ENCODE data around the gene STARD7.
"Not testable (repeated sequence)": the region's sequence is repeated elsewhere in the genome, so short reads cannot be mapped to it uniquely, and the experiment has no call there.

Gene STARD7

DNA sequence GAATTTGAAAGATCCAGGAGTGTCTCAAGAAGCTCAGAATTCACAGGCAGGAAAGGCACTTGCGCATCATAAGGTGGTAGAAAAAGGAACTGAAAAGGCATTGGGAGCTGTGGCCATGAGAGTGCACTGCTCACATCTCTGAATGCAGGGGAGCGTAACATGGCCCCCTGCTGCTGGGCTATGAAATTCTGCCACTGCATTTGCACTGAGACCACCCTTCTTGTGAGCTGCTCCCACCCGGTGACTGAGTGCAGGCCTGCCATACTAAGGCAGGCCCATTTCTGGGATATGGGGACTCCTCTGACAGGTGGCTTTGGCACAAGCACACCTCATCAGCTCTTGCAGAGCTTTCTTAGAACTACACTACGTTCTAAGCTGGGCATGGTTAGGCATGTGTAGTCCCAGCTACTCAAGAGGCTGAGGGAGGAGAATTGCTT lies 25.3 kb upstream of the STARD7 start:
- DNase-seq = no peak

DNA sequence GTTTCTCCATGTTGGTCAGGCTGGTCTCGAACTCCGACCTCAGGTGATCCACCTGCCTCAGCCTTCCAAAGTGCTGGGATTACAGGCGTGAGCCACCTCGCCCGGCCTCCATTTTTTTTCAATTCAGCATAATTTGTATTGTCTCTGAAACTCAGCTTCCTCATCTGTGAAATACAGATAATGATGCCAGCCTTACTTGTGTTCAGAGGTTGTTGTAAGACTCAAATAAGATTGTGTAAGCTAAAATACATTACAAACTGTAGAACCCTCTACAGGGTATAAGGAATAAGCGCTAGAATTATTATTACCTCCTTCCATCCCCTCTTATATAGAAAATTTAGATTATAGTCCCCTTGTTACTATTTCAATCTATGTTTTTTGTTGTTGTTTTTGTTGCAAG lies 24.8 kb upstream of the STARD7 start:
- DNase-seq = no peak

DNA sequence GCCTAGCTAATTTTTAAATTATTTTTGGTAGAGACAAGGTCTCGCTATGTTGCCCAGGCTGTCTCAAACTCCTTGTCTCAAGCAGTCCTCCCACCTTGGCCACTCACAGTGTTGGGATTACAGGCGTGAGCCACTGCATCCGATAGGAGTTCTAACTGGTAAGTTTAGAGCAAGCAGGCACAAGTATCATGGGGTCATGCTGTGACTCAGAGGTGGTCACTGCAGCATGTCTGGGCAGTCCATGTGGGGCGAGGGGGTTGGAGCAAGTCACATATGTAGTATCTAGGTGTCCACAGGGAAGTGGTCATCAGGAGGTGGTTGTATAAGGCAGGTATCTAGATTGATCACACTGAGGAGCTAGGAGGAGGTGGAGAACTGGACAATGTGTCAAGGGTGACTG lies 22.7 kb upstream of the STARD7 start:
- no peak for DNase-seq

DNA sequence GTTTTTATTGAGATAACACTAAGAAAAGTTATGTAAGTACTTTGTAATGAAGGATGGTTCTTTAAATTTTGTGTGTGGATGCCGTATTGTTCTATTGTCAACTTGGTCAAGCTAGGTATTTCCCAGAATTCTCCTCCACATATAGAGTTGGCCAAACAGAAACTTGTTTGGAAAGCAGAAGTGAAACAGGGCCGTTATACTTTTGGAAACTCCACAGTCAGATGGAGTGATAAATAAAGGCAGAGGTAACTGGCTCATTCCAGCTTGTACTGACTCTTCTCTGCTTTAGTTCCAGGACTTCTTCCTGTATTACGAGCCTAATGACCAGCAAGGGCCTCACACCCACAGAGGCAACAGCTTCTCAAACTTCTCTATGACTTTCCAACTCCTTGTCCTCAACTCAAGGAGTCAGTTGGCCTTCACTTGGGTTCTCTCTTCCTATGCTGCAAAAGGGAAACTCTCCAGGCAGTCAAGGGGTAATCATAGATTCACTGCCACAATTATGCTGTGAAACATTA lies 16.4 kb upstream of the STARD7 start:
- no peak for DNase-seq

DNA sequence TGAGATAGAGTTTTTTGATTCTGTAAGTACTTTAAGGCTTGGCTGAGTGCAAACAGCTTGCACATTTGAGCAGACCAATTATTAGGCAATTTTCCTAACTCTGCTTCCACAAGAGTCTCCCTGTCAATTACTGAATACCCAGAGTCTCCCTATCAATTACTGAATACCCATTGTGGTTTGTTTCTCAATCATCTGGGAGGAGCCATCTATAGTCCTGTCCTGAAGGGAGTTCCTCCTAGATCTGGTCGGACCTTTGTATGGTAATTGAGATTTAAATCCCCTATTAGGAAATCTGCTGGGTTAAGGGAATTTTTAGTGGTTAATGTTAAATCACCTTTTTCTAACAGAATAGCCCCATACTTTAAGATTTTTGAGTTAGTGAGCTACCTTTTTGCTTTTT lies 12.5 kb upstream of the STARD7 start:
- not testable (repeated sequence) for DNase-seq

DNA sequence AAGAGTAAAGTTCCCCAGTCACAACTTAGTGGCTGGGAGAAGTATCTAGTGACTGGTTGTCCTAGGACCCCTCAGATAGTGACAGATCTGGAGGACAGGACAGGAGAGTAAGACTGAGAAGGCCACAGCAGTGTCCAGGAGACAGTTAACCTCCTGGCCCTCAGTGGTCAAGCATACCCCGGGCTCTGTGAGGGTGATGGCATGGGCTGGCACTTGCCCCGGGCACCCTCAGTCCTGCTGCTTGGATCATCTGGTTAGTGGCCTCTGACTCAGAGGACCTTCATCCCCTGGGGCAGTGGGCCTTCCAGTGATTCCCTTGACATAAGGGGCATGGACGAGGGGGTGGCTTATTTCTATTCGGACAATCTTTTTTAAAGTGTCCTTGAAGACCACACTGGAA lies 11.3 kb upstream of the STARD7 start:
- DNase-seq = not testable (repeated sequence)

DNA sequence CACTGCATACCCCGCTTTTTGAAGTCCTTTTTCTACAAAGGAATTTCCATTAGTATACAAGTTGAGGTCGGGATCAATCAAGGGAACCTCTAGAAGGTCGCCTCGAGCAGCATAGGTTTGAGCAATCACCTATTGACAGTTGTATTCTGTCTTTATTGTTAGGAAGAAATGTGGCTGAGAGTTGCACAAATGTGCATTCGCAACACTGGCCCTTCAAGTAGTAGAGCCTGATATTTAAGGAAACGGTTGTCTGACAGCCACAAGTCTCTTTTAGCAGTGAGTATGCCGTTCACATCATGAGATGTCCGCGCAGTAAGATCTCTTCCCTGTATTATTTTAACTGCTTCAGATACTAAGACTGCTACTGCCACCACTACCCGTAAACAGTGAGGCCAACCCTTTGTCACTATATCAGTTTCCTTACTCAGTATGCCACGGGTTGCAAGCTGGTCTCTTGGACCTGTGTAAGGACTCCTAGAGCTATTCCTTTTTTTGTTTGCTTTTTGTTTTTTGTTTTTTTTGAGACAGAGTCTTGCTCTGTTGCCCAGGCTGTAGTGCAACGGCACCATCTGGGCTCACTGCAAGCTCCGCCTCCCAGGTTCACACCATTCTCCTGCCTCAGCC lies 10.0 kb upstream of the STARD7 start:
- no peak for DNase-seq

DNA sequence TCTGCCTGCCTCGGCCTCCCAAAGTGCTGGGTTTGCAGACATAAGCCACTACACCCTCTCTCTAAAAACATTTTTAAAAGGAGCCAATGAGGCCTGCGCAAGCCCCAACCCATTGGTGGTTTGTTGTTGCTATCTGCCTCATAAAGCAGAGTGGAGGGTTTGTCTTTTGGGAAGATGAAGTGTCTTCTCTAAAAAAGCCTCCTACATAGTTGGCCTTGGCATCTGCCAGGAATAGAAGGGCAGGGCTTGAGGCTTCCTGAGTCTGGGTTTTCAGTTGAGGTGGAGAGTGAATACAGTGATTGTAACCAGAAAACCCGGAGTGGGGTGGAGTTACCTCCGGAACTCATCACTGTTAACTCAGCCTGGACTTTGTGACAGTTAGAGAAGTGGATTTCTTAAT lies 5.9 kb upstream of the STARD7 start:
- DNase-seq = no peak

DNA sequence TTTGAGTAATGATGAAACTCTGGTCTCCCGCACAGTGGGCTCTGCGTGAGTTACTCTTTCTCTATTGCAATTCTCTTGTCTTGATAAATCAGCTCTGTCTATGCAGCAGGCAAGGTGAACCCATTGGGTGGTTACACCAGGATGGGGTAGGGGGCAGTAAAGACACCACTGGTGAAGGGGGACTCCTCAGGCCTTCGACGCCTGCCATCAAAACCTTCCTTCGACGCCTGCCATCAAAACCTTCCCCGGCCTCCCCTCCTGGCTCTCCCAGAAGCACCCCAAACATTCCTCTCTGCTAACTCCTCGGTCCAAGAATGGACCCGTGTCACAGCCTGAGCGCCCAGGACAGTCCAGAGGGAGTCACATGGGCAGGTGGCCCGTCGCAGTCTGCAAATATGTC lies 4.8 kb upstream of the STARD7 start:
- DNase-seq = no peak

DNA sequence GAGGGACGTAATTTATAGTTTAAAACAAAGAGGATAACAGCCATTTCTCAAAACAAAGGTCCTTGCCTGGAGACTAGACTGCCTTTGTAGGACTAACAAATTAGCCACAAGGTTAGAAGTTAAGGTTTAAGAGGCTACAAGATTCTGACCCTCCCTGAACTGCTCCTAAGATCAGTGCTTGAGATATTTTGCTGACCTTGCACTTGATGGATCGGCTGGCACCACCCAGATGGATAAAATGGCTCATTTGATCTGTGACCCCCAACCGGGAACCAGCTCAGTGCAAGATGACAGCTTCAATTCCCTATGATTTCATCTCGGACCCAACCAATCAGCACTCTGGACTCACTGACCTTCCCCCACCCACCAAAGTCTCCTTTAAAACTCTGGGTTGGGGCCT lies 3.7 kb upstream of the STARD7 start:
- DNase-seq = no peak

DNA sequence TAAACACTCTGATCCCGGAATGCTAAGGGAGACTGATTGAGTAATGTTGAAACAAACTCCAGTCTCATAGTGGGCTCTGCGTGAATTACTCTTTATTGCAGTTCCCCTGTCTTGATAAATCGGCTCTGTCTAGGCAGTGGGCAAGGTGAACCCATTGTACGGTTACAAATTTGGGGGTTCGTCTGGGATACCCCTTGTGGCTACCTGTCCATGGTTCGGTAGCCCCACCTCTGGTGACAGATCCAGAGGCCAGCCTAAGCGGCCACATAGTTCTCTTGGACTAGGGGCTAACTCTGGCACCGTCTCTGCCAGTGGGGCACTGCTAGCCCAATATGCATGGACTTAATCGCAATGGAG lies 1.1 kb upstream of the STARD7 start:
- no peak for DNase-seq

DNA sequence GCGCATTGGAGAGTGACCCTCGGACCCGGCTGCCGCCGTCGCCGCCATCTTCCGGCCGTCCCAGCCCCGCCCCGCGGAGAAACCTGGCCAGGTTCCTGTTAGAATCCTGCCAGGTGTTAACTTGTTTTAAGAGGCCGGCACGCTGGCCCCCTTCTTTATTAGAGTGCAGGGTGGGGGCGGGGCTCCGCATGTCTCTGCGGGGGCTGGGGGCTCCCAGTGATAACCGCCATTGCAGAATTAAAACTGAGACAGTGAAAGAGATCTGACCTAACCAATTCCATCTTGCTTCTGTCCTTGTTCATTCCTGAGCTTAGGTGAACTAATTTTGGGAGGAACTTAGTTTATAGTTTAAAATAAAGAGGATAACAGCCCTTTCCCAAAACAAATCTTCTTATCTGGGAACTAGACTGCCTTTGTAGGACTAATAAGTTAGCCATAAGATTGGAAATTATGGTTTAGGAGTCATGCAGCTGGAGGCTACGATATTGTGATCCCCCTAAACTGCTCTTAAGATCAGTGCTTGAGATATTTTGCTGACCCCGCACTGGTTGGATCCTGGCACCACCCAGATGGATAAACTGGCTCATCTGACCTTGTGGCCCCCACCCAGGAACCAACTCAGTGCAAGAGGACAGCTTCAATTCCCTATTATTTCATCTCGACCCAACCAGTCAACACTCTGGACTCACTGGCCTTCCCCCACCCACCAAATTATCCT lies 543 bp upstream of the STARD7 start:
- no peak for DNase-seq

DNA sequence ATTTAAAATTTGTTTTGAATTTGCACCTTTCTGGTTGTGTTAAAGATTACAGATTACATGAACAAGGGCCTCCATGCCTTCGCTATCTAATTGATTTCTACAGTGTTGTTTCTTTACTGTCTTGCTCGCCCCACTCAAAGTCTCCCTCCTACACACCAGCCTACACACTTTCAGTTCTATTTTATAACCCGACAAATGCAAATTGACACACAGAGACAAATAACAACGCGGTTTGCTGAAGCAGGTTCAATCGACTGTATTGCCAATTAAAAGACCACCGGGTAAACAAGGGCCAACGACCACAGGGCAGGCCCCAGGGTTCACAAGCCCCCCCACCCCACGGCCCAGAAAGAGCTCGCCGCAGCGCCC lies 869 bp downstream of the STARD7 start:
- DNase-seq = no peak

DNA sequence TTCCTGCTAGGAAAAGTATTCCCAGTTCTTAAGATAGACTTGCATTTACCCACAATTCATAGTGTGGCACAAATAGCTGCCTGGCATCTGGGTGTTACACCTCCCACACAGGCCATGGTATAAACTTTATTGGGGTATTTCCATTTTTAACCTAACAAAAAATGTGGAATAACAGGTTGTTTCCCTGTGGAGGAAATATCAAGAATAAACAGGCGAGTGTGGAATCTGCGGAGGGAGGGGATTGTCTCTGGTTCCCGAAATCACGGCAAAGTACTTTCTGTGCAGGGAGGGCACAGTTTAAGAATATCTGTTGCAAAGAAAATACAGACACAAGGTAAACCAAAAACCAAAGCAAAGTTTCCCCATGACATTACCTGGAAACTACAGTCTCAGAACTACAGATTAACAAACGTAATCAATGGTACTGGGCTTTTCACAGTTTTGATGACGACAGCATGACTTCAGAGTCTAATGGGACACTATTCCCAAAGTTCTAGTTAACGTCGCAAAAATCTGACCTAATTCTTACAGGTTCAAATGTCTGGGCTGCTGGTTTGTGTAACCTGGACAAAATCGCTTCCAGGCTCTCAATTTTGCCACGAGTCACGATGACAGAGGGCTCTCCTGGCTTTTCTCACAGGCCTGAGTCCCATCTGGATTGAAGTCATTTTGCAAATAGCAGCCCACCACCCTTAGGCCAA lies 1.4 kb downstream of the STARD7 start:
- no peak for DNase-seq

DNA sequence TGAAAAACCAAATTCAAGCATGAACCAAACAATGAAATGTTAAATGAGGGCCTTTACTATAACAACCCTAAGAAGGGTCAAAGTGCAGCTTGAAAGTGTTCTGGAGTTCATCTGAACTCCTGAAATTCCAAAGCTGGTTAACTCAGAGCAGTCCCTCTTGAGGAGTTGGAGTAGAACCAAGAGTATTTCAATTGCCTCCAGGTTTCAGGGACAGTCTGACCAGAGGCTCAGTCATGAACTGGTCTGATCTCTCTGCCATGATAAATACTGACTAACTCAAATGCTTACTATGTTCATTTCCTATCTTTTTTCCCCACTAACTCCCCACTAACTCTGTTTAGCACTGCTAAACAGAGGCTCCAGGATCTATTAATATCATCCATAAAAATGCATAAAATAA lies 2.7 kb downstream of the STARD7 start:
- no peak for DNase-seq

DNA sequence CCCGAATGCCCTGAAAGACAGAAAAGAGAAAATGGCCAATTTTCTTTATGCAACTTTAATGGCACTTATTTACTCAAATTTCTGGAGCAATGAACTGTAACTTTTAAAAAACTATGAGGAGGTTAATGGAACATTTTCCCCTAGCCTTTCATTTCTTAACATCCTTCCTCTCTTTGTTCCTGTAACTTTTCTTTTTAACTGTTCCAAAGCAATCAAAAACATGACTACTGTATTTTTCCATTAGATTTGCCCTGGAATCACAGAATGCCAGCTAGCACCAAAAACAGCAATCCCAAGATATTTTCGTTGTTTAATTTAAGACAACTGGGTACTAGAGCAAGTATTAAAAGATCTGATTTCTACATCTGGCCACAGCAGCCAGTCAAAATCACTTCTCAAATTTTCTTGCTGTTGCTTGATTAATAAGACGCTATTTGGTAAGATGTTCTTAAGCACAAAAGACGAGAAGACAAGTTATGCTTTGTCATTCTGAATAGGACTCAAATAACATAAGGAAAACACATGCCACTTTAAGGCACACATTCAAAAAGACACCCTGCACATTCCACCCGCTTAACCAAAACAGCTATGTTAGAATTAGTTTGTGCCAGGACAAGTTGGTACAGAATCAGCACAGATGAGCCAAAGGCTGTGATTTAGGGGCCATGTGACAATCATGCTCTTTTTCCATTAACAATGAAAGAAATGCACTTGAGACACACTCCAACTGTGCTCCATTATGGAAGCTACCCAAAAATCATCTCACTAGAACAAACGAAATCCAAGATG lies 3.6 kb downstream of the STARD7 start:
- no peak for DNase-seq

DNA sequence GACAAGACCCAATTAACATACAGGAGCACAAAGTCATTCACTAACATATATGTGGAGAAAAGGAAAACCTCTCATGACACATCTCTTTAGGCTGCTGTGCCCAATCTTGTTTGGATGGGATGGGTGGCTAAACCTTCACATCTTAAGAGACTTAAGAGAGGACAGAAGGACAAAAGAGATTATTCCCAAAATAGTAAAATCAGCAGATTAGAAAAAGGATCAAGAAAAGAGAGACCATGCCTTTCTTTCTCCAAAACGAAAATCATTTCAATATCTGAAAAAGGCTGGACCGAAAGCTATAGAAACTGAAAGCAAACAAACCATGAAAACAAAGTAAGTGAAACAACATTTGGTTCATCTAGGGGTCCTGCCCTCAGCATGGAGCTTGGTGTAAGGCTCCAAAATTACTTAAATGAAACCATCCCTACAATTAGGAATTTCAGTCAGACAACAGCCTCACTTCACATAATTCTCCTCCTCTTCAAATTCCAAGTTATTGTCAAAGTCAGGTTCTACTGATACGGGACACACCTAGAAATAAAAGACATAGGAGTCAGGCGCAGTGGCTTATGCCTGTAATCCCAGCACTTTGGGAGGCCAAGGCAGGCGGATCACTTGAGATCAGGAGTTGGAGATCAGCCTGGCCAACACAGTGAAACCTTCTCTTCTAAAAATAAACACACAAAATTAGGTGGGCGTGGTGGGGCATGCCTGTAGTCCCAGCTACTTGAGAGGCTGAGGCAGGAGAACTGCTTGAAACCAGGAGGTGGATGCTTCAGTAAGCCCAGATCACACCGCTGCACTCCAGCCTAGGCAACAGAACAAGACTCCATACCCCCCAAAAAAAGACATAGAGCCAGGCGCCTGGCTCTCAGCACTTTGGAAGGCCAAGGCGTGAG lies 5.2 kb downstream of the STARD7 start:
- DNase-seq = no peak

DNA sequence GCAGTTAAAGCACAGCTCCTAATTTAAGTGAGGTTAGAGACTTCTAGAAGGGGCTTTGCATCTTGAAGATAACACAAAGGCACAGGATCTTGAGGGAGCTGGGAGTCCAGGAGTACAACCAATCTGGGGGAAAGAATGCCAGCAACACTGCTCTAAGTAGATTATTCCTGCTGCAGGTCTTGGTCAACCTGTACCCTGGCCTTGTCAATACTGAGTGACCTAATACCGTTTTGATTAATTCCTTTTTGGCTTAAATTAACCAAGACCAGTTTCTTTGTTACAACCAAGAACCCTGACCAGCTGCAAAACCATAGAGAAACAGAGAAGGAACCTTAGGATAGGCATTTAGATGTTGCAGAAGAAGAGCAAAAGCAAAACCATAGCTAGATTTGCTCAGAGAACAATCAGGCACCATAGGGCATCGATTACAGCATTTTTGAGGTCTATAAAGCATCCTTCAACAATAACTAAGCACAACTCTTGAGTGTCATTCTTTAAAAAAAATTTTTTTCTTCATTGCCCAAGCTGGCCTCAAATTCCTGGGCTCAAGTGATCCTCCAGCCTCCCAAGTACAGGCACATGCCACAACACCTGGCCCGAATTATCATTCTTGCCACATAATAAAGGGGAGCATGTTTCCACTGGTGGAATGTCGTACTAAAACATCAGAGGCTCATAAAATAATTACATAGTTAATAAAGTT lies 6.3 kb downstream of the STARD7 start:
- DNase-seq = no peak

DNA sequence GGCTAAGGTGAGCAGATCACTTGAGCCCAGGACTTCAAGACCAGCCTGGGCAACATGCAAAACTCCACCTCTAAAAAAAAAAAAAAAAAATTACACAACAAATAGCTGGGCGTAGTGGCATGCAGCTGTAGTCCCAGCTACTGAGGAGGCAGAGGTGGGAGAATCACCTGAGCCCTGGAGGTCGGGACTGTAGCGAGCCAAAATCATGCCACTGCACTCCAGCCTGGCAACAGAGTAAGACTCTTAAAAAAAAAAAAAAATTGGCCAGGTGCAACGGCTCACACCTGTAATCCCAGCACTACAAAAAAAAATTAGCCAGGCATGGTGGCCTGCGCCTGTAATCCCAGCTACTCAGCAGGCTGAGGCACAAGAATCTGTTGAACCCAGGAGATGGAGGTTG lies 7.3 kb downstream of the STARD7 start:
- DNase-seq = no peak

DNA sequence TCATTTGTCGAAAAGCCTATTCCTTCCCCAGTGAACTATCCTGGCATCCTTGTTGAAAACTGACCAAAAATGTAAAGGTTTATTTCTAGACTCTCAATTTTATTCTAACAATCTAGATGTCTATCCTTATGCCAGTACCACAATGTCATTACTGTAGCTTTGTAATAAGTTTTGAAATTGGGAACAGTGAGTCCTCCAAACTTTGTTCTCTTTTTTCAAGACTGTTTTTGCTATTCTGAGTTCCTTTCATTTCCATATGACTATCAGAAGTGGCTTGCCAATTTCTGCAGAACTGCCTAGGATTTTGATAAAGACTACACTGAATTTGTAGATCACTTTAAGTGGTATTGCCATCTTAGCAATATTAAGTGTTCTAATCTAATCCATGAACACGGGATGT lies 9.7 kb downstream of the STARD7 start:
- no peak for DNase-seq

DNA sequence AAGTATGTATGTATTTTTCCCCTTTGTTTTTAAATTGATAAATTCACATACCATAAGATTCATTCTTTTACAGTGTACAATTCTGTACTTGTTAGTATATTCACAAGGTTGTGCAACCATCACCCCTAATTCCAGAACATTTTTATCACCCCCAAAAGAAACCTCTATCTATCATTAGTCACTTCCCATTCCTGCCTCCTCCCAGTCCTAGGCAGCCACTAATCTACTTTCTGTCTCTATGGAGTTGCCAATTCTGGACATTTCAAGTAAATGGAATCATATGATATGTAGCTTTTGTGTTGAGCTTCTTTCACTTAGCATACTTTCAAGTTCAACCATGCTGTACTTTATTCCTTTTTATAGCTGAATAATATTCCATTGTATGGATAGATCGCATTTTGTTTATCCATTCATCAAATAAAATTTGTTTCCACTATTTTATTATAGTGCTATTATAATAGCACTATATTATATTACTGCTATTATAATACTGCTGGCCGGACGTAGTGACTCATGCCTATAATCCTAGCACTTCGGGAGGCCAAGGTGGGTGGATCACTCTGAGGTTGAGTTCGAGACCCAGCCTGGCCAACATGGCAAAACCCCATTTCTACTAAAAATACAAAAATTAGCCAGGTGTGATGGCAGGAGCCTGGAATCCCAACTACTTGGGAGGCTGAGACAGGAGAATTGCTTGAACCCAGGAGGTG lies 10.9 kb downstream of the STARD7 start:
- no peak for DNase-seq
